Calu3 (cell line): ENCODE measurements around the gene MFSD12. TPM values are rescaled to one million over a fixed set of nuclear protein-coding genes. Genes with fewer than 3 reads are reported as not detected.

Source experiments
- BruUV-seq: library from RNA; stranded (reverse); fragments of 400-500 nt; replicated peaks from 2 replicates; lab custom pipeline; 2021; lab: Mats Ljungman, UMichigan
- CTCF ChIA-PET: fragments of 300-600 bp; sonication (Branson Sonifier 250); formaldehyde crosslinking; loops from one replicate; lab custom pipeline; 2022; ENCODE audit warnings: antibody characterized with exemption; lab: Charles Lee
- DNase-seq: peaks from one replicate; pipeline ENCODE4 v3.0.0; 2022
- H3K27ac Mint-ChIP-seq: one replicate; pipeline ENCODE4 v1.8.0; 2022; ENCODE audit warnings: mixed read lengths; ENCODE audit not compliant: unreplicated experiment
- H3K27me3 Mint-ChIP-seq: one replicate; pipeline ENCODE4 v1.8.0; 2022; ENCODE audit warnings: mixed read lengths; ENCODE audit not compliant: unreplicated experiment
- H3K36me3 Mint-ChIP-seq: one replicate; pipeline ENCODE4 v1.8.0; 2022; ENCODE audit warnings: mild to moderate bottlenecking, moderate library complexity, mixed read lengths; ENCODE audit not compliant: insufficient read depth, unreplicated experiment
- H3K4me1 Mint-ChIP-seq: one replicate; pipeline ENCODE4 v1.8.0; 2022; ENCODE audit warnings: mild to moderate bottlenecking, low read depth, mixed read lengths; ENCODE audit not compliant: unreplicated experiment
- H3K4me3 Mint-ChIP-seq: one replicate; pipeline ENCODE4 v1.8.0; 2022; ENCODE audit warnings: mild to moderate bottlenecking, low read depth, moderate library complexity, mixed read lengths; ENCODE audit not compliant: unreplicated experiment
- H3K9me3 Mint-ChIP-seq: one replicate; pipeline ENCODE4 v1.8.0; 2022; ENCODE audit warnings: low read depth, mixed read lengths; ENCODE audit not compliant: unreplicated experiment
- intact Hi-C: fragments of 100-400 bp; cut with micrococcal nuclease; formaldehyde crosslinking; loops from one replicate; pipeline ENCODE4 v1.10.0; 2022; ENCODE audit not compliant: unreplicated experiment
- total RNA-seq: library from RNA; stranded (reverse); gene quantifications from 2 replicates; pipeline ENCODE4 v1.2.3, GENCODE V29; 2022
- TF ChIP-seq, protein P1 (sequence below): fragments of 200-600 bp; IDR thresholded peaks from one replicate; pipeline ENCODE4 v1.8.0; 2022; ENCODE audit warnings: antibody characterized with exemption; ENCODE audit not compliant: unreplicated experiment

The MFSD12 gene
- total RNA-seq, 1 experiment from 2014 or later = 105 TPM

DNA sequence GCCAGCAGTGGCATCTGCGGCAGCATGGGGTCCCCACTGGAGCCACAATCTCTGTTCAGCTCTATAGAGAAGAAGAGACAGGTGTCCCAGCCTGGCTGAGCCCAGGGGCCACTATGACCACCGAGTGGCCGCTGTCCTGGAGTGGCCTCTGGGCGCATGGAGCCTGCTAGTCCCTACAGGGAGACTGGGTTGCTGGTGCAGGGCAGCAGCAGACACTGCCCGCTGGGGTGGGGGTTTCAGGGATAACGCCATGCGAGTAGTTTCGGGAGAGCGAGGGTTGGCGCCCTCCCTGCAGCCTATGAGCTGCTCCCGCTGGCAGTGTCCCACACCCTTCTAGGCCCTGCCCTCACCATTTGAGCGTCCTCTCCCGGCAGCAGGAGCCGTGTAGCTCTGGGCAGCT lies 29.3 kb downstream of the MFSD12 start:
- H3K27me3 Mint-ChIP-seq = no peaks in the 10 kb centered on the region
- H3K27ac Mint-ChIP-seq = no peak overlapping the region
- no TSS peak for BruUV-seq
- CTCF ChIA-PET = interaction anchor here (0.6 kb wide), 2 partner anchors 30 to 162 kb away, joined by 3 read pairs; no protein-coding TSS in a partner anchor
- H3K4me3 Mint-ChIP-seq = no peak overlapping the region
- H3K9me3 Mint-ChIP-seq = no peaks in the 10 kb centered on the region
- H3K4me1 Mint-ChIP-seq = no peaks in the 10 kb centered on the region
- TF ChIP-seq, protein P1, sequence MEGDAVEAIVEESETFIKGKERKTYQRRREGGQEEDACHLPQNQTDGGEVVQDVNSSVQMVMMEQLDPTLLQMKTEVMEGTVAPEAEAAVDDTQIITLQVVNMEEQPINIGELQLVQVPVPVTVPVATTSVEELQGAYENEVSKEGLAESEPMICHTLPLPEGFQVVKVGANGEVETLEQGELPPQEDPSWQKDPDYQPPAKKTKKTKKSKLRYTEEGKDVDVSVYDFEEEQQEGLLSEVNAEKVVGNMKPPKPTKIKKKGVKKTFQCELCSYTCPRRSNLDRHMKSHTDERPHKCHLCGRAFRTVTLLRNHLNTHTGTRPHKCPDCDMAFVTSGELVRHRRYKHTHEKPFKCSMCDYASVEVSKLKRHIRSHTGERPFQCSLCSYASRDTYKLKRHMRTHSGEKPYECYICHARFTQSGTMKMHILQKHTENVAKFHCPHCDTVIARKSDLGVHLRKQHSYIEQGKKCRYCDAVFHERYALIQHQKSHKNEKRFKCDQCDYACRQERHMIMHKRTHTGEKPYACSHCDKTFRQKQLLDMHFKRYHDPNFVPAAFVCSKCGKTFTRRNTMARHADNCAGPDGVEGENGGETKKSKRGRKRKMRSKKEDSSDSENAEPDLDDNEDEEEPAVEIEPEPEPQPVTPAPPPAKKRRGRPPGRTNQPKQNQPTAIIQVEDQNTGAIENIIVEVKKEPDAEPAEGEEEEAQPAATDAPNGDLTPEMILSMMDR = no peak
- intact Hi-C loops = no loop called here
- DNase-seq = no peak
- H3K36me3 Mint-ChIP-seq = peaks cover 21% of the 10 kb centered on the region

DNA sequence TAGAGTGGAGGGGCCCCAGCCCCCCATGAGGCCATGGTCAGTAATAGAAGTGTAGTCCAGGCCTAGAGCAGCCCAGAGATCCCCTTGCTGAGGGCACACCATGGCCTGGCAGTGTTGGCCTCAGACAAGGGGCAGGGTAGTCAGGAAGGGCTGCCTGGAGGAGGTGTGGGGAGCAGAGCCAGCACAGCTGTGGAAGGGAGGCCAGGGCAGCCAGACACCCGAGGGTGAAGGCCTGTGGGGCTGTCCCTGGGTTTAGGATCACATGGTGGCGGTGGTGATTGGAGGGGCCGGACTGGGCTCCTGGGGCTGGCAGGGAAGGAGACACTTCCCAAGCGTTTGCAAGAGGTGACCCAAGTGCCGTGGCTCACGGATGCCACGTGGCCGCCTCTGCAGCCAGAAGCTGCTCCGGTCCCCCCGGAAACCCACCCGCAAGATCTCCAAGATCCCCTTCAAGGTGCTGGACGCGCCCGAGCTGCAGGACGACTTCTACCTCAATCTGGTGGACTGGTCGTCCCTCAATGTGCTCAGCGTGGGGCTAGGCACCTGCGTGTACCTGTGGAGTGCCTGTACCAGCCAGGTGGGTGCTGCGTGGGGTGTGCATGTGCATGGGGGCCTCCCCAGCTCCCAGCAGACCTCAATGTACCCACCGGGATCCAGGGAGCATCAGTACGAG lies 30.0 kb downstream of the MFSD12 start:
- no peaks in the 10 kb centered on the region for H3K4me1 Mint-ChIP-seq
- intact Hi-C loops = no loop called here
- H3K27ac Mint-ChIP-seq = no peak overlapping the region
- BruUV-seq = no TSS peak
- no peaks in the 10 kb centered on the region for H3K27me3 Mint-ChIP-seq
- CTCF ChIA-PET = interaction anchor here (0.6 kb wide), 1 partner anchor 31 kb away, joined by 3 read pairs; no protein-coding TSS in a partner anchor
- H3K36me3 Mint-ChIP-seq = peaks cover 23% of the 10 kb centered on the region
- TF ChIP-seq, protein P1 = no peak
- no peak overlapping the region for H3K4me3 Mint-ChIP-seq
- DNase-seq = no peak
- no peaks in the 10 kb centered on the region for H3K9me3 Mint-ChIP-seq

DNA sequence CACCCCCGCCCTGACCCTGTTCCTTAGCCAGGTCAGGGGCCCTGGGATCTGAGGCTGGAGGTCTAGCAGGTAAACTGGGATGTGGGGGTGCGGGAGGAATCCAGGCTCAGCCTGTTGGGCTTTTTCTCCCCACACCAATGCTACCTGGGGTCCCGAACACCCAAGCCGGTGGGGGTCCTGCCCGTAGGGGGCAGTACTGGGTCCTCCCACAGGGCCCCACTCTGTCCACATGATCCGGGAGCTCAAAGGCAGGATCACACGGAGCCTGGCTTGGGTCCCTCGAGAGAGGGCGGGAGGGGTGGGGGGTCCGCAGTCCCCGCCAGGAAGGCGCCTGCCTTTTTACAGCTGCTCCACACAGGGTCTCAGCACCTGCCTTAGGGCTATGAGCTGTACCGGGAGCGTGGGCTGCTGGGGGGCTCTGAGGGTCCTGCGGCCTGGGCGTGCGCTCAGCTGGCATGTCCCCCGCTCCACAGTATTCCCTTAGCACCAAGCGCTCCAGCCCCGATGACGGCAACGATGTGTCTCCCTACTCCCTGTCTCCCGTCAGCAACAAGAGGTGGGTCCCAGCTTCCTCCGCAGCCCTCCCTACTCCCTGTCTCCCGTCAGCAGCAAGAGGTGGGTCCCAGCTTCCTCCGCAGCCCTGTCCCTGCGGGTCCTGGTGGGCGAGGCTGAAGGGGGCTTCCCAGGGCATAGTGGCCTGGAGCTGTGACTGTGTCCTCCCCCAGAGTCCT lies 30.7 kb downstream of the MFSD12 start:
- H3K27ac Mint-ChIP-seq = no peak overlapping the region
- no peak overlapping the region for H3K4me3 Mint-ChIP-seq
- H3K9me3 Mint-ChIP-seq = no peaks in the 10 kb centered on the region
- CTCF ChIA-PET = interaction anchor here (0.9 kb wide), 1 partner anchor 10 kb away, joined by 3 read pairs; no protein-coding TSS in a partner anchor
- no peaks in the 10 kb centered on the region for H3K27me3 Mint-ChIP-seq
- peaks cover 23% of the 10 kb centered on the region for H3K36me3 Mint-ChIP-seq
- intact Hi-C loops = no loop called here
- TF ChIP-seq, protein P1 = peak; percentile 25
- no TSS peak for BruUV-seq
- no peaks in the 10 kb centered on the region for H3K4me1 Mint-ChIP-seq
- no peak for DNase-seq

DNA sequence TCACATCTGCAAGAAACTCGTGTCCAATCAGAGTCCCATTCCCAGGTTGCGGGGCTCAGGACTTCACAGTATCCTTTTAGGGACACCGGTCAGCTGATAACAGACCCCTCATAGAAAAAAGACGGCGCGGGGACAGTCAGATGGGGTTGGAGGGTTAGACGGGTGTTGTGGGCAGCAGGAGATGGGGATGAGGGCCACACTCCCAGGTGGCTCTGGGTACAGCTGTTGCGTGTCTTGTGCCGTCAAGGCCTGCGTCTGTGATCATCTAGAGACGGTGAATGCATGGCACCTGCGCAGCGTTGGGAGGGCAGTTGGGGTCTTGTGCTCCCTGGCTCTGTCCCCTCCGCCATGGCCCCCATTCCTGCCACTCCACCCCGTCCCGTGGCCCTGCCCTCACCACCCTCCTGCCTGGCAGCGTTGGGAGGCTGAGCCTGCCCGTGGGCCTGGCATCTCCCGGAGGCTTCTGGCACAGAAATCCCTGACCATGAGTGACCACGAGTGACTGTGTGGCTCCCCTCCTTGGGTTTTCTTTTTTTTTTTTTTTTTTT lies 32.4 kb downstream of the MFSD12 start:
- intact Hi-C loops = no loop called here
- no peaks in the 10 kb centered on the region for H3K9me3 Mint-ChIP-seq
- no peaks in the 10 kb centered on the region for H3K4me1 Mint-ChIP-seq
- H3K27me3 Mint-ChIP-seq = no peaks in the 10 kb centered on the region
- DNase-seq = no peak
- TF ChIP-seq, protein P1 = no peak
- BruUV-seq = no TSS peak
- peaks cover 19% of the 10 kb centered on the region for H3K36me3 Mint-ChIP-seq
- CTCF ChIA-PET = no interaction called here
- H3K27ac Mint-ChIP-seq = no peak overlapping the region
- H3K4me3 Mint-ChIP-seq = no peak overlapping the region
